GM18511 (cell line): ENCODE measurements around the gene CEMP1.
"Not testable (repeated sequence)": the region's sequence is repeated elsewhere in the genome, so short reads cannot be mapped to it uniquely, and the experiment has no call there.

Source experiments
- ATAC-seq: cut with Tn5 transposase; IDR thresholded peaks from one replicate; pipeline ENCODE4 v1.9.1; 2021; ENCODE audit warnings: mild to moderate bottlenecking, moderate library complexity; ENCODE audit not compliant: unreplicated experiment

Gene CEMP1

DNA sequence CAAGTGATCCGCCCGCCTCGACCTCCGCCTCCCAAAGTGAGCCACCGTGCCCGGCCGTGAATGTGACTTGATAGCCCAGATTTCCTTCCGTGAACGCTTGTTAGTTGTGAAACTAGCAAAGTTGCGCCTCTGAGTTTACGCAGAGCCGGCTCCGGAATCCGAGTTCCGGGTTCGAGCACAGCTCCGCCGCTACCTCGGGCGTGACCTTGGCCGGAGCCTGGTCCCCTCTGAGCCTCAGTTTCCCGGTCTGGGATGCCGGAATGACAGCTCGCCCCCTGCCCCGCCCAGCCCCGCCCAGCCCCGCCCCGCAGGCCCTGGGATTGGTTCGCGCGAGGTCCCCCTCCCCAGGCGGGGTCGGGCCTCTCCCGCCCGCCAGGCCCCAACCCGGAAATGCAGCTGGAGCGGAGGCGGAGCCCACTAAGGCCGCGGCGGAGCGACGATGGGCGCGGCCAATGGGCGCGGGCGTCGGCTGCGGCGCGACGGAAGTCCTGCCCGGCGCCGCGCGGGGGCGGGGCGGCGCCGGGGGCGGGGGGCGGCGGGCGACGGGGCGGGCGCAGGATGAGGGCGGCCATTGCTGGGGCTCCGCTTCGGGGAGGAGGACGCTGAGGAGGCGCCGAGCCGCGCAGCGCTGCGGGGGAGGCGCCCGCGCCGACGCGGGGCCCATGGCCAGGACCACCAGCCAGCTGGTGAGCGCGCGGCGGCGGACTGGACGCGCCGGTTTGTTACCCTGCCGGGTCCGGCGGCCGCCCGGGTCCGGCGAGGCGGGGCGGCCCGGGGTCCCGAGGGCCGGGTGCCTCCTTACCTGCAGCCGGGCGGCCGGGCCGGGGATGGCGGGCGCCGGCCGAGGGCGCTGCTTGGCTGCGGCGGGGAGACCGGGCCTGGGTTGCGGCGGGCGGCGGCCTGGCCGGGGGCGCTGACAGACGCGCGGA lies 6.5 kb upstream of the CEMP1 start, which contains the start of gene PDPK1:
Gene PDPK1, plus strand, starts transcription at position 571 of the 929 bp plus-strand sequence. Its CDS starts 92 bp downstream, at position 663.
- peak; percentile 86 for ATAC-seq

DNA sequence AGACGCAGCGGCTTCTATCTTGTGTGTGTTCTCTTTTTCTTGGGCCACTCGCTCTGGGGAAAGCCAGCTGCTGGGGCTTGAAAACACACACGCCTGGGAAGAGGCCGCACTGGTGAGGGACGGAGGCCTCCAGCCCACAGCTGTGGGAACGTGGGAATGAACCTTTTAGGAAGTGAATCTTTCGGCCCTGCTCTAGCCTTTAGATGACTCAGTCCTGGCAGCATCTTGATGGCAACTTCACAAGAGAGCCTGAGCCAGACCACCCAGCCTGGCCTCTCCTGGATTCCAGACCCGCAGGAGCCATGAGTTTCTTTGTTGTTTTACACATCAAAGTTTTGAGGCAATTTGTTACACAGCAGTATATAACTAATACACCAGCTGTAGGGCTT lies 4.4 kb upstream of the CEMP1 start:
- no peak for ATAC-seq

DNA sequence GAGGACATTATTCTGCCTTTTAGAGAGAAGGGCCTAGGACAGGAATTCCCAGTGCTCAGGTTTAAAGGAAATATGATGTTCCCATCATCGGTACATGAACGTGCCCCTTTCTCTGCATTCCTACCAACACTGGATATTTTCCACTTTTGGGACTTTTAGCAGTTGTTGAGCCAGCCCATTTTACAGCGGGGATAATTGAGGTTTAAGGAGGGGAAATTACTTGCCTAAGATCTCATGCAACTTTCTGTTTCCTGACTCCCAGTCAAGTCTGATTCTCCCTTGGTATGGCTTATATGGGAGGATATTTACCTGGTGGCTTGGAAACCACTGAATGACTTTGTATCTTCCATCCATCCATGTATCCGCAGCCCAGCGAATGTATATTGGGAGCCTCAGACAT lies 3.1 kb upstream of the CEMP1 start:
- ATAC-seq = not testable (repeated sequence)

DNA sequence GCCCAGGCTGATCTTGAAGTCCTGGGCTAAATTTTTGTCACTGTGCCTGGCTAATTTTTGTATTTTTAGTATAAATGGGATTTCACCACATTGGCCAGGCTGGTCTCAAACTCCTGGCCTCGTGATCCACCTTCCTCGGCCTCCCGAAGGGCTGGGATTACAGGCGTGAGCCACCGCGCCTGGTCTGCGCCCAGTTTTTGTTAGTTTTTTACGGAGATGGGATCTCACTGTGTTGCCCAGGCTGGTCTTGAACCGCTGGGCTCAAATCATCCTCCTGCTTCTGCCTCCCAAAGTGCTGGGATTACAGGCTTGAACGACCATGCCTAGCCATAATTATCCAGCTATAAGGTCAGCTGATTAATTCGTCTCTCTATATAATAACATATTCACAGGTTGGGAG lies 2.7 kb upstream of the CEMP1 start:
- no peak for ATAC-seq

DNA sequence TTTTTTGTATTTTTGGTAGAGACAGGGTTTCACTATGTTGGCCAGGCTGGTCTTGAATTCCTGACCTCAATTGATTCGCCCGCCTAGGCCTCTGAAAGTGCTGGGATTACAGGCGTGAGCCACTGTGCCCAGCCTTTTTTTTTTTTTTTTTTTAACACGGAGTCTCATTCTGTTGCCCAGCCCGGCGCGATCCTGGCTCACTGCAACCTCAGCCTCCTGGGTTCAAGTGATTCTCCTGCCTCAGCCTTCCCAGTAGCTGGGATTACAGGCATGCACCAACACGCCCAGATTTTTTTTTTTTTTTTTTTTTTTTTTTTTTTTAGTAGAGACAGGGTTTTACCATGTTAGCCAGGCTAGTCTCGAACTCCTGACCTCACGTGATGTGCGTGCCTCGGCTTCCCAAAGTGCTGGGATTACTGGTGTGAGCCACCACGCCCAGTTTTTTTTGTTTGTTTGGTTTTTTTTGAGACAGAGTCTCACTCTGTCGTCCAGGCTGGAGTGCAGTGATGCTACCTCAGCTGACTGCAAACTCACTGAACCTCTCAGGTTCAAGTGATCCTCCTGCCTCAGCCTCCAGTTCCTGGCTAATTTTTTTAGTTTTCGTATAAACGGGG lies 2.0 kb upstream of the CEMP1 start:
- not testable (repeated sequence) for ATAC-seq

DNA sequence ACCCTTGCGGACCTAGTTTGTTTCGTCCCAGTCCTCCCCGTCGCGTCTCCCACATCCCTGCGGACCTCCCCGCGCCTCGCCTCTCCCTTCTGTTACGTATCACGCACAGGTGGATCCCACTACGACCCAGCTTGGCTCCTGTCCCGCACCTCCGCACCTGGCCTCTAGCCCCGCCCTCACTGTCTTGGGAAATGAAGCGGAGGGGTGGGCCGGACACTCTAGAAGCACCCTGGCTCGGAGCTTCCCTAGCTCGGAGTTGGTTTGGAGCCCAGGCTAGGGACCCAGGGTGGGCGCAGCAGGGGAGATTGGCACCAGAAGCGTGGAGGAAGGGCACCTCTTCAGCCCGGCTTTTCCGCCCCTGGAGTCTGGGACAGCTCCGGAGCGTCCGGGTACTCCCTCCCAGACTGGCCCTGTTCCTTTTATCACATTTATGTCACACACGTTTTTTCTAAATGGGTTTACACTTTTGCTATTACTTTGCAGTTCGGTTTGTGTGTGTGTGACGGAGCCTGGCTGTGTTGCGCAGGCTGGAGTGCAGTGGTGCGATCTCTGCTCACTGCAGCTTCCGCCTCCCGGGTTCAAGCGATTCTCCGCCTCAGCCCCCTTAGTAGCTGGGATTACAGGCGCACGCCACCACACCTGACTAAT lies 1.4 kb upstream of the CEMP1 start:
- ATAC-seq = no peak

DNA sequence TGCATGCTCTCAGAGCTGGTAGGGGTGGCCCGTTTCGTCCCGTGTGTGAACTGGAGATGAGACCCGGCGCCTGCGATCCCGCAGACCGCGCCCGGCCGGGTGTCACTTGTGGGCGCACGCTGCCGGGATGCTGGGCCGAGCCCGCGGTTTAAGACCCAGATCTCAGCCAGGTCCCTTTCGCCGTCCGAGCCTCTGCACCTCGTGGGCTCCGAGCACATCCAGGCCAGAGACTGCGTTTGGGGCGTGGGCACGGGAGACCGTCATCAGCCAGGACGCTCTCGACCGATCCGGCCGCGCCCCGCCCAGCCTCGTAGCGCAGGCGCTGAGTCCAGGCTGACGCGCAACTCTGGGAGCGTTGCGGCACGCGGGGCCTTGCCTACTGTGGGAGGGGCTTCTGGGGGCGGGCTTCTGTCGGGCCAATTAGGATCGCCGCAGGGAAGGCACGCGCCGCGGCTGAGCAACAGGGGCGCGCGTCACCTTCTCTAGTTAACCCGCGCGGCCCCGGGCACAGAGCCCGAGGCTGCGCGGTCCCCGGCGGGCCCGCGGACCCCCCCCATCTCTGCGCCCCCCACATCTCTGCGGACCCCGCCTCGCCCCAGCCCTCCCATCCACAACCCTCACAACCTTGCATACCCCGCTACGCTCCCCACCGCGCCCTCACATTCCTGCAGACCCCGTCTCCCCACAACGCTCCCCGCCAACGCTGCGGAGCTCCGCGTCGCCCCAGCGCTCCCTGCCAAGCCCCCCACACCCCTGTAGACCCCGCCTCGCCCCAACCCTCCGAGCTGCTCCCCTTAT lies 687 bp upstream of the CEMP1 start:
- peak; percentile 90 for ATAC-seq

DNA sequence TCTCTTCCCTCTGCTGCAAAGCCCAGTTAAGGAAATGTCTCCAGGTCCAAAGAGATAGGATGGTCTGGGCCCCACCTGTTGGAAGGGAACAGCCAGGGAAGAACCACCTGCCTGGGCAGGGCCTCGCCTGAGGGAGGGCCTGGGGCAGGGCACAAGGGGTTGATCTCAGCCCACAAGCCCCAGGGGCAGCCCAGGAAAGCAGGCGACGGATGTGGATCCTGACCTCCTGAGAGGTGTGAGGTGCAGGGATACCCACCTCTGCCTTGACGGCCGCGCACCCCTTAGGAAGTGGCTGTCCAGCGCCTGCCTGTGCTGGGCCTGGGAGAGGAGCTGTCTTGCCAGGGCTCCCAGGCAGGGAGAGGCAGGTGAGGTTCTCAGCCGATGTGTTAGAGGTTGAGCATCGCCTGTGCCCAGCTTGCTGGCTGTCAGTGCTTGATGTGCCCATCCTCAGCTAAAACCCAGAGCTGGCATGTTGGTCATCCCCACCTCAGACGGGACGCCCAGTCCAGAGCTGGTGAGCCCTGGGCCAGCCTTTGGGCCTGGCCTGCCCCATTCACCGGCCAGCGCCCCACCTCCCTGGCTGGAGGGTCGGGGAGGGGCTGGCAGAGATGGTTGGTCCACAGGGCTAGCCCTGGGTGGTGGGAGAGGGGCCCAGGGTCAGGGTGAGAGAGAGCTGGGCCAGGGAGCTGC lies 434 bp downstream of the CEMP1 start:
- no peak for ATAC-seq

DNA sequence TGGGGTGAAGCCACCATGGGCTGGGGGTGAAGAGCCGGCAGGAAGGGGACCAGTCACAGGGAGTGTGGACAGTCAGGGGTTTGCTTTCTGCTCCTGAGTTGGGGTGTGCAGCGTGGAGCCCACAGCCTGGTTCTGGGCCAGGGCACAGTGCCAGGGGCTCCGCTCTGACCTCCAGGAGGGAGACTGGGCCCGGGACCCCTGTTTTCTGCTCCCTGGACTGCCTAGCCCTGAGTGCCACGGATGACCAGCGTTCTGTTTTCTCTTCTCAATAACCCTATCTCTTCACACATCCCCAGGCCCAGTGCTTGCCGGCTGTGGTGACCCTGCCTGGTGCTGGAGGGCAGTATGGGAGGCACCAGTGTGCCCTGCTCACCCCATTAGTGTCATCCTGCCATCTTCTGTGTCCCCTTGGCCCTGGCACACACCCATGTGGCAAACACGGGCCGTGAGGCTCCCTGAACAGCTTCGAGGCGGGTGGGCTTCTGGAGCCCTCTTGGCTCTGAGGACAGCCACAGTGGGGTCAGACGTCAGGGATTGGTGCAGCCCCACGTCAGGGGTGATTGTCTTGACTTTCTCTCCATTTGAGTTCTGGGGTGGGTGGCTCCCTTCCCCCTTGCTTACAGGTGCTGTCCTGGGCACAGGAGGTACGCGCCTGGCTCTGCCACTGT lies 1.1 kb downstream of the CEMP1 start:
- no peak for ATAC-seq

DNA sequence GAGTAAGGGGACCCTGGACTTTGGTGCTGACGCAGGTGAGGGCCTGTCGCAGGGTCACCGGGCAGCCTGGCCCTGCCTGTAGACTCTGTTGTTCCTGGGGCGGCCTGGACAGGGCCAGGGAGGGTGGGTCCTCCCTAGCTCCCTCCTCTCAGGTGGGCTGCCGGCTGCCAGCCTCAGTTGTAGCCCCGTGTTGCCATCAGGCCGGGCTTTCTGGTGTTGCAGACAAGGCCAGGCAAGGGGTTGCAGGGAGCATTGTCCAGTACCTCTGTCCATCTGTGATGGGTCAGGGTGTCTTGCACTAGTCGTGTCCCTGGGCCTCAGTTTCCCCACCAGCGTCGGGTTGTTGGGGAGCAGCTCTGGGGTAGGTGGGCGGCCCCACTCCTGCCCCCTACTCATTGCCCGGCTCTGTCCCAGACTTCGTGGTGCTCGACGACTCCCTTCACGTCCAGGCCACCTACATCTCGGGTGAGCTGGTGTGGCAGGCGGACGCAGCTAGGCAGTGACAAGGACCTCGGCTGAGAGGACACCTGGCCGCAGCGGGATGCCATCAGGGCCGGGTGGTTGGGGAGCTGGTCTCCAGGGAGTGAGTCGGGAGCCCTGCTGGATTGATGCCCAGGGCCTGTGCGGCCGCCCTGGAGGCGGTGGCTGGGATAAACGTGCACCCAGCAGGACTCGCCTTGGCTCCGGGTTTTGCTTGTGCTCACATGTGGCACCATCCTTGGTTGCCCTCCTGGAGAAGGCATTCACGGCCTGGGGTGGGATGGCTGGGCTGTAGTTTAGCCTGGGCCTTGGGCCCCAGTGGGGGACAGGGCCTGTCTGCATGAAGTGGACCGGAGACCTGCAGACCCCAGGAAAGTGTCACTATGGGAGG lies 1.9 kb downstream of the CEMP1 start:
- no peak for ATAC-seq

DNA sequence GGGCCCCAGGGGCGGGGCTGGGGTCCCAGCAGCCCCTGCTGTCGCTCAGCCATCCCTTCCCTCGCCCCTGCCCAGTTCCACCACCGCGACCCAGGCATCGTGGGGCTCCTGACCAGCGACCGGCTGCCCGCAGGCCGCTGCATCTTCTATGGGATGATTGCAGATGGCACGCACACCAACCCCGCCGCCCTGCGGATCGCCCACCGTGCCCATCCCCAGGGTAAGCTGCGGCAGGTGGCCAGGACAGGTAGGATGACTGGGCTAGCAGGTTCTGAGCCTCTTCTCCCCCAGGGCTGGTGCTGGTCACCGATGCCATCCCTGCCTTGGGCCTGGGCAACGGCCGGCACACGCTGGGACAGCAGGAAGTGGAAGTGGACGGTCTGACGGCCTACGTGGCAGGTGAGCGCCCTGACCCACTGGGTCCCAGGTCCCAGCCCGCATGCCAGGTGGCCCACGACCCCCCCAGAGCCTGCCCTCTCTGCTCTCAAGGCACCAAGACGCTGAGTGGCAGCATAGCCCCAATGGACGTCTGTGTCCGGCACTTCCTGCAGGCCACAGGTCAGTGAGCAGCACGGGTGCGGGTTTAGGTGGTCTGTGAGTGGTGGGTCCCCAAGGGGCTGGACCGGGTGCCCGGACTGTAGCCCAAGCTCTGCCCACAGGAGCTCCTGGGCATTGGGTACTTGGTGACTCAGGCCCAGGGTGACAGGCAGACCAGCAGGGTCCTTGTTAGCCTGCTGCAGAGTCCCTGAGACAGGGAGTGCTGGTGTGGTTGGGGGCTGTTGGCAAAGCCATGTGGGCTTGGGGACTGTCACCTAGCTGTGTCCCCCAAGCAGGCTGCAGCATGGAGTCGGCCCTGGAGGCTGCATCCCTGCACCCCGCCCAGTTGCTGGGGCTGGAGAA lies 2.8 kb downstream of the CEMP1 start:
- no peak for ATAC-seq

DNA sequence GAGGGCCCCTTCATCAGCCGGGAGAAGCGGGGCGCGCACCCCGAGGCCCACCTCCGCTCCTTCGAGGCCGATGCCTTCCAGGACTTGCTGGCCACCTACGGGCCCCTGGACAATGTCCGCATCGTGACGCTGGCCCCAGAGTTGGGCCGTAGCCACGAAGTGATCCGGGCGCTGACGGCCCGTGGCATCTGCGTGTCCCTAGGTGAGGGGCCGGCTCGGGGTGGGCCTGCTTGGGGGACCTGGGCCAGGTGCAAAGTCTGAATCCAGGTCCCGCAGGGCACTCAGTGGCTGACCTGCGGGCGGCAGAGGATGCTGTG lies 3.5 kb downstream of the CEMP1 start:
- no peak for ATAC-seq

DNA sequence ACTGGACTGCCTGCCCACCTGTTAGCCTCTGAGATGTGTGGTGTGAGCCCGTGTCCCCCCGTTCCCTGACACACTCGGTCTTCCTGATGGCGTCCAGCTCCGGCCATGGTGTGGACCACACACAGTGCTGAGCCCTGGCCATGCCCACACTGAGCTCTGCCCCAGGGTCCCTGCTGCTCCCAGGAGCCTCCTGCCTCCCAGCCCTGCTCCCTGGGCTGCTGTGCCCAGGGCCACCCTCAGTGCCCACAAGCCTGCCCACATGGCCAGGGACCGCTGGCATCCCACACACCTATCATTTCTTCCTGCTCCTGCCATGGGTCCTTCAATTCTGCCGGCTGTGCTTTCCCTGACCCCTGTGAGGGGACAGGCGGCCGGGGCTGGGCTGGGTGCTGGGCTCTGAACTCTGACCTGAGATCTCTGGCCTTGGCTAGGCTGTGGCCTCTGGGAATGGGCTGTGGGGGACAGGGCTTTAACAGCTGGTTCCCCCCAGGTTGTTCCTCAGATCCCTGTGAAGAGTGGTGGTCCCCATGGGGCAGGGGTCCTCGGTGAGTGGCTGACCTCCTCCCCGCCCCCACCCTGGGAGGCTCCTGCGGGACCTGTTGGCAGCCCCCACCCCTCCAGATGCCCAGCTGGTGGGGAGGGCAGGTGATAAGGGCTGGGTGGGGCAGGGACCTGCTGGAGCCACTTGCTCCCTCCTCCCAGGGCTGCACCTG lies 4.0 kb downstream of the CEMP1 start:
- ATAC-seq = no peak

DNA sequence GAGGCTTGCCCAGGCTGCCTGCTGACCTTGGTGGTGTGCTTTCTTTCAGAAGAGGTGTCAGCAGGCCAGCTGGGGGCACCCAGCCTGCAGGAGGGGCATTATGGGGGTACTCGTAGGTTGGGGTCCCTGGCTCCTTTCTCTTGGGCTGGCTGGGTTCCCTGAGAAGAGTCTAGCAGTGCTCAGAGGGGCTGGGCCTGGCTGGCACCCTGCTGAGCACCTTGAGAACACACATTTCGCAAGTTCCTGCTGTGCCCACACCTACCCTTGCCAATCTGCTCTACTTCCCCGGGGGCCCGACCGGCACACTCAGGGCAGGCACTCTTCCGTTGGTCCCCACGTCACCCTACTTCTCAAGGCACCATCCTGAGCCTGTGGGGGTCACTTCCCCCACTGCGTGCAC lies 5.1 kb downstream of the CEMP1 start:
- no peak for ATAC-seq

DNA sequence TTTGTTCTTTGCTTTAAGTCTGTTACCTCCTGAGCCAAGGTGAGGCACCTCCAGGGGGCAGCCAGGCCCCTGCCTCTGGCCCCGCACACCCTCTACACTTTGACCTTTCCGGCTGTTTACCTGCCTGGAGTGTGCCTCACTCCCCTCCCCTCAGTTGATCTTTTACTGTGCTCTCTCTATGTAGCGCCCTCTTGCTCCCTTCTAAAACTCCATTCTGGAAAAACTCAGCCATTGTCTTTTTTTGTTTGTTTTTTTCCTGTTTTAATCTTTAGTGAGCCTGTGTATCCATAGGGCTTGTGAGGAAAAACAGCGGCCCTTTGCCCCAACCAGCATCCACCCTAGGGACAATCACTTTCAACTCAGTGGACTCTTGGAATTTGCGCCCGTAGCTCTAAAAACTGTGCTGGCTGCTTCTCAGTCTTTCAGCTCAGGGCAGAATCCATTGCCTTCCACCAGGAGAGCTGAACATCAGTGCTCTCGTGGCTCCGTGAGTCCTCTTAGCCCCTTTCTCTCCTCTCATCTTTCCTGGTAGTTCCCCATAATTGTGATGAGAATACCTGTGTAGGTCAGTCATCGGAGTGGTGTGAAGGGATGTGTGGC lies 6.8 kb downstream of the CEMP1 start:
- no peak for ATAC-seq

DNA sequence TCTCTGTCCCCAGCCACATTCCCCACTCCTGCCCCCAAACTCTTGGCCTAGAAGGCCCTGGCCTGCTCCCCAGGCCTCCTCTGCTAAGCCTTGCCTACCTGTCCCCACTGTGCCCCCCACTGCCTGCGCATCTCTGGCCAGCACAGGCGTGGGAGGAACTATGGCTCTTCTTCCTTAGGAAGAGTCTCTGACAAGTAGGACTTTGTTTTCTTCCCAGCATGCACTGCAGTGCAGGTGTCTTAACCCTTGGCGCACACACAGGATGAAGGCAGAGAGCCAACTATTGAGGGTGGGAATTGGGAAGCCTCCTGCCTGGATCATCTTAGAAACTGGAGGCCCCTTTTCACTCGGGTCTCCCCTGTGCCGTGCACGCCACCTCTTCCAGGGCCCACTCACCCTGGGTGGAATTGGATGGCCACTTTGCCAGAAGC lies 7.4 kb downstream of the CEMP1 start:
- ATAC-seq = no peak
